Caki2 (cell line): ENCODE measurements around the gene SLC36A1. TPM values are rescaled to one million over a fixed set of nuclear protein-coding genes. Genes with fewer than 3 reads are reported as not detected.
A peak's percentile ranks its signal among the peaks of the same experiment; 100 is the strongest.

ENCODE experiments used
- DNase-seq: peaks from one replicate; pipeline ENCODE4 v3.0.0-alpha.2; 2015; ENCODE audit warnings: low read depth
- in situ Hi-C: cut with HindIII; loops from 2 replicates; pipeline ENCODE4 v1.10.0; 2016; ENCODE audit warnings: low sequenced_read_pairs, low pct_unique_long_range_greater_than_20kb, mixed read lengths
- total RNA-seq: library from RNA; depleted of rRNA; stranded (reverse); fragments of >200 nt; shearing (Covaris generic); gene quantifications from 2 replicates; pipeline ENCODE4 v1.2.3, GENCODE V29; 2014; ENCODE audit warnings: low replicate concordance; rRNA removed

SLC36A1 gene
- total RNA-seq, 1 experiment from 2014 or later, result 7.9 TPM

DNA sequence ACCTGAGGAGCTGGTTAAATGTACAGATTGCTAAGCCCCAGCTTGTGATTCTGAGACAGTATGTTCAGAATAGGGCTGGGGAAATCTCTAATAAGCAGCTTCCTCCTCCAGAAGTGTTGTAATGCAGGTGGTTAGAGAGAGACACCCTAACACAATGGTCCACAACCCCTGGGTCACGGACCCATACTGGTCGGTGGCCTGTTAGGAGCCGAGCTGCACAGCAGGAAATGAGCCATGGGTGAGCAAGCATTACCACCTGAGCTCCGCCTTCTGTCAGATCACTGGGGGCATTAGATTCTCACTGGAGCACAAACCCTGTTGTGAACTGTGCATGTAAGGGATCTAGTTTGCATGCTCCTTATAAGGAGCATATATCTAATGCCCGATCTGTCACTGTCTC is 61.8 kb downstream of the SLC36A1 start:
- no peak for DNase-seq
- in situ Hi-C loops, result no loop called here

DNA sequence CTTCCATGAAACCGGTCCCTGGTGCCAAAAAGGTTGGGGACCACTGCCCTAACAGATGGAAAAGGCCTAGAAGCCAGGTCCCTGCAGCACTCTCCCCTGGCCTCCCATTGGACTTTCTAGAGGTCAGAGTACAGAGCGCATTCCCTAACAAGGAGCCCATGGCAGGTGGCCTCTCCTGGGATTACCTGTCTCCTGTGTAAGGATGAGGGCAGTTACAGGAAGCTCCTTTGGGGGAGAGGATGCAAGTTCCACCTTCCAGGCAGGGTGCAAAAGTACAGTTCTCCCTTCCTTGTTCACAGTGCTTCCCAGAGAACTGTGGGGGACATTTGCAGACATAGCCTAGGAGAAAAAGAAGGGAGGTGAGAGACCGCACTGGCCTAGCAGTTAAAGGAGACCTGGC is 62.4 kb downstream of the SLC36A1 start:
- no peak for DNase-seq
- in situ Hi-C loops, result no loop called here

DNA sequence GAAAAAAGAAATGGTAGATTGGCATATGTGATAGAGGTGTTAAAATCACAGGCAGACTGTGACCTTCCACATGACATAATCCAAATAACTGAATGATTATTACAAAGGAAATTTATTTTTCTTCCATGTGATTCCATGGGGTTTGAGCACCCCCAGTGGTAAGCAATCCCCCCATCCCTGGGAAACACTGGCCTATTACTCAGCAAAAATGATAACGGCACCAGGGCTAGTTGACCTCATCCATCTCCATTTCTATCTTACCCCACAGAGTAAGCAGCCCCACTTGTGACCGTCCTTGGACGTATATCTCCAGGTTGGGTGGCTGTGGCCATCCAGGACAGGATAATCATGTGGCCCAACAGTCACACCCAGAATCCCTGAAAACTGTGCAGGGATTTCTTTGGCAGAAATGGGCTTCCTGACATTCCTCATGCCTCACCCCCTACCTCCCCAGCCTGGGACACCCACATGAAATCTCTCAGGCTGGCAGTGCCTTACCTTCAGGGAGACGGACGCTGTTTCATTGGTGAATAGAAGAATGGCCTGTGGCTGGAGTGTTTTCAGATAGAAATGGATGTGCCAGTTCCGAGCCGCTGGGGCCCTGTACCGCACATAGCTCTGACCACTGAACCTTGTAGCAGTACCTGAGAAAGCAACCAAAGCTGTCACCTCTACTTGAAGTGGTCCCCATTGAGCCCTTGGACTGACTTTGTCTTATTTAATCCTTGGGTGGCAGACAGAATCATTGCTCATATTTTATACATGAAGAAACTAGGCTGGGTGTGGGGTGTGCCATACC is 69.9 kb downstream of the SLC36A1 start:
- in situ Hi-C loops, result no loop called here
- DNase-seq, result no peak

DNA sequence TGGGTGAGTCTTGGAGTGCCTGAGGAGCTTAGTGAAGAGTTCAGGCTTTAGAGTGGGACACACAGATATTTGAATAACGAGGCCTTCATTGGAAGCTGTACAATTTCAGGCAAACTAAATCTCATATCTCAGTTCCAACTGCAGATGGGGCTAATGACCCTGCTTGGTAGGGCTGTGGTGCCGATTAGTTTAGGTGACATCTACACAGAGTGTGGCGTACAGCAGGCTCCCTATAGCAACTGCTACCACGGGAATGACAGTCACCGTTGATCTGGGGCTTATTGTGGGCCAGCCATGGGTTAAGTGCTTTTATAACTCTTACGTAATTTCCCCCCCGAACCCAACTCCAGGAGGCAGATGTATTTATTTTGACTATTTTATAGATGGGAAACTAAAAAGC is 72.9 kb downstream of the SLC36A1 start:
- in situ Hi-C loops, result no loop called here
- no peak for DNase-seq

DNA sequence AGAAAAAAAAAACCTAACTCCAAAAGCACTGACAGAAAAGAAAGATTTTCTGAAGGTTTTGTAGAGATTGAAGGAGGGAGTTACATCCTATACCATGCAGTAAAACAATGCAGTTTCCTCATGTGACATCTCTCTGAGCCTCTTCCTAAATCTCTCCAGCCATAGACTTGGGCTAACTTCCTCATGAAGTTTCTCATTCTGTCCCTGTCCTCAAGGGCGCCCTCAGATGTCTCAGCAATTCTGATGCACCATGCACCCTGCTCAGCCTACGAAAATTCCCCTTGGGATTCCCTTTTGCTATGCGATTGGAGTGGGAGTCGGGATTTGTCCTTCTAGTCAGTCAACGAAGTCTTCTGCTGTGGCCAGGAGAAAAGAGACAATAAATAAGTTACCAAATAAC is 74.8 kb downstream of the SLC36A1 start:
- DNase-seq, result no peak
- in situ Hi-C loops, result no loop called here

DNA sequence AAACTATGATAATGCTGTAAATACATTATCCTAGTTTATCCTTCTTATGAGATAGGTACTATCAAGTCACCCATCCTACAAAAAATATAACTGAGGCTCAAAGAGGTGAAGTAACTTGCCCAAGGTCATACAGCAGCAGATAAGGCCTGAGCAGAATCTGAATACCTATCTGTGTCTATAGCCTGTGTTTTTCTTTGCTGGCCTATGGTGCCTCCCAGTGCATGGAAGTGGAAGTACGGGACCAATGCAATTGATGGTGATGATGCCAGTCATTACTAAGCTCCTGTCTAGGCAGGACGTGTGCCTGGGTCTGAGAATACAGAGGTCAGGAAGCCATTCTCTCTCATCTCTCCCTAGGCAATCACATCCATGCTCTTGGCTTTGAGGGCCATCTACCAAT is 75.9 kb downstream of the SLC36A1 start:
- DNase-seq, result peak; percentile 27

DNA sequence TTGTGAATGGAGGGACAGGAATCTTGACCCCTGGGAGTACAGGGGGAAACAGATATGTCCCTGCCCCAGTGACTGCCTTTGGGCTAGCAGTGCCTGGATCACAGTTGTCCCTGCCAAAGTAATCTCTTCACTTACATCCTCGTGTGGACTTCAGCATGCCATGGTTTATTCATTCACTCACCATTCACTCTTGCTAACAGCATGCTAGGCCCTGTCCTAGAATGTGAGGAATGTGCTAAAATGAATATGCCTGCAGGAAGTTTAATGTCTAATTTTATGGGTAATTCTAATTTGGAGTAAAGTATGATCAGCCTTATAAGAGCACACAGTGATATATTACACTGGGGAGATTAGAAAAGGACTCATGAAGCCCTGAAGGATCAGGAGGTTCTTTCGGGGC is 80.8 kb downstream of the SLC36A1 start:
- DNase-seq, result no peak
- in situ Hi-C loops, result no loop called here

More for the DNA sequence above, 75.9 kb downstream of the SLC36A1 start:
- in situ Hi-C loops, result no loop called here

DNA sequence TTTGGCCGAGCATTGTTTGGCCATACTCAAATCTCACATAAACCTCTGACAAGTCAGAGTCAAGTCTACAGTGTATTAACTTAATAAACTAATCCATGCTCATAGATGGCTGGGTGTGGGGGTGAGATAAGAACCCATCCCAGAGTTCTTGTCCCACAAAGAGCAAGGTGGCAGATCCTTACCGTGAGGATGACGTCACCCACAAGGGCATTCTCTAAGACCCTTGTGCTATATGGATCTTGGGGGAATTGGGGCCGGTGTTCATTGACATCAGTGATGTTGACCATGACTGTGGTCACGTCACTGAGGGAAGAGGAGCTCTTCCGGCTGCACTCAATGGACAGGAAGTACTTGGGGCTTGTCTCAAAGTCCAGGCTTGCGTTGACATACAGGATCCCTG is 81.6 kb downstream of the SLC36A1 start:
- in situ Hi-C loops, result no loop called here
- DNase-seq, result no peak

DNA sequence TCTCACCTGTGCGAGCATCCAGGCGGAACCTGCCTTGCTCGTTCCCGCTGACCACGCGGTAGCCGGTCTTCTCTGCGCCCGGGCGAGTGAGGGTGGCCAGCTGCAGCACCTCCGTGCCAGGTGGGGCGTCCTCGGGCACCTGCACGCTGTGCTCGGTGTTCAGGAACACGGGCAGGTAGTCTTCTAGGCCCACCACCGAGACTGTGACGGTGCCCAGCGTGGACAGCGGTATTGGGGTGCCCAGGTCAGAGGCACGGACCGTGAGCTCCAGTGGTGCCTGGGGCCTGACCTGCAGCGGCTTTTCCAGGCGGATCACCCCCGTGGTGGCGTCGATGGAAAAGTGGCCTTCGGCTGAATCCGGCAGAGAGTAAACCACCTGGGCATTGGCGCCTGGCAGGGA is 84.2 kb downstream of the SLC36A1 start:
- in situ Hi-C loops, result no loop called here
- DNase-seq, result no peak

DNA sequence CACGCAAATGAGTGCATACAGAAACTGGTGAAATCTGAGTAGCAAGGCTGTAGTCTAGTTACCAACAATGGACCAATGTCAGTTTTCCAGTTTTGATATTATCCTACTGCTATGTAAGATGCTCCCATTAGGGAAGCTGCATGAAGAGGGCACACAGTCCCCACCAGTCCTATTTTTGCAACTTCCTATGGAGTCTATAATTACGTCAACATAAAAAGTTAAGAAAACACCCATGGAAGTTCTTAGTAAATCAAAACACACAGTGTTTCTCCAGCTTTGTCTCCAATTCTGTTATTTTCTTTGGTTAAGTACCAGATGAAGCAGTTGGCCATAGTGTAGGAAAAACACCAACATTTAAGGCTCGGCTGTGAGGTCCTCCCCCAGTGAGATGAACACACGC is 85.0 kb downstream of the SLC36A1 start:
- in situ Hi-C loops, result no loop called here
- no peak for DNase-seq

DNA sequence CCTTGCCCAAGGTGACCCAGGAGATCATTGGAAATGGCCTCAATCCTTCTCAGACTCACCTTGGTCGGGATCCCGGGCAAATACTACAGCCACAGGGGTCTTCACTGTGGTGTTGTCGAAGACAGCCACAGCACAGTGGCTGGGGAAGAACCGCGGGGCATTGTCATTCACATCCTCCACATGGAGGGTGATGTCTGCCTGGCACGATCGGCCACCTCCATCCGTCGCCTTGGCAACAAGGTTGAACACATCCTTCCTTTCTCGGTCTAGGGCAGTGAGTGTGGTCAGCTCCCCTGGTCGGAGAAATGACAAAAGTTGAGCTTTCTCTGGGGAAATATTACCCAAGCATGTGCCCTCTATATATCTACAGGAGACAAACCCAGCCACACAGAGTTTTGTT is 86.9 kb downstream of the SLC36A1 start:
- in situ Hi-C loops, result no loop called here
- no peak for DNase-seq

DNA sequence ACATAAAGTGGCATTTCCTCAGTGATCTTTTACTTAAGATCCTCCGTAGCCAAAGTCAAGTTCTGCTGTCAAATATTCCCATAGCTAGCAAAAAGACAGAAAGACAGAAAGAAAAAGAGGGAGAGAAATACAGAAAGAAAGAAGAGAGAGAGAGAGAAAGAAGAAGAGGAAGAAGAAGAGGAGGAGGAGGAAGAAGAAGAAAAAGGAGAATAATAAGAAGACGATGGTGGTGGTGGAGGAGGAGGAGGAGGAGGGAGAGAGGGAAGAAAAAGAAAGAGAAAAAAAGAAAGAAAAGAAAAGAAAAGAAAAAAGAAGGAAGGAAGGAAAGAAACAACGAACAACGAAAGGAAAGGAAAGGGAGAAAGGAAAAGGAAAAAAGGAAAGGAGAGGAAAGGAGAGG is 89.6 kb downstream of the SLC36A1 start:
- no peak for DNase-seq
- in situ Hi-C loops, result no loop called here

DNA sequence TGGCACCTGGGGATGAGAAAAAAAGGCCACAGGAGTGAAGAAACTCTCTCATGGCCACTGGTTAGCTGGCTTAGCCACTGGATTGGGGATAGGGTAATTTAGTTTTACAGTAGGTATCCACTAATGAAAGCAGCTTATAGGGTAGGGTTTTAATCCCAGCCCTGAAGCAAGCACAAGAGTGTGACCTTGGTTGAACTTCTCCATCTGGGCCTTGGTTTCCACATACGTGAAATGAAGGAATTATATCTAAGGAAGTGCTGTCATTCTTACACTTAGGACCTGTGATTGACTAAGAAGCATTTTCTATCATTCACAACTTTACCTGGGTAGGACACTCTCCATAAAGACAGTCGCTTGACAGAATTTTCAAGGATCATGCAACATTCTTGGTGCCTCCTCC is 94.2 kb downstream of the SLC36A1 start:
- no peak for DNase-seq
- in situ Hi-C loops, result no loop called here

Other genes with a start within 250 kb of the SLC36A1 start
- gene CCDC69, start 223.5 kb upstream of the SLC36A1 start, total RNA-seq, result not detected in 2 replicates
- gene GM2A, start 194.4 kb upstream of the SLC36A1 start, total RNA-seq, result 18.3 and 21.8 TPM in 2 replicates
- gene SLC36A3, start 143.8 kb upstream of the SLC36A1 start, total RNA-seq, result not detected in 2 replicates
- gene SLC36A2, start 100.0 kb upstream of the SLC36A1 start, total RNA-seq, result not detected in 2 replicates
- gene FAT2, start 143.7 kb downstream of the SLC36A1 start, total RNA-seq, result 0.27 and 0.84 TPM in 2 replicates
- 111 and 136 TPM in 2 replicates for gene SPARC, start 239.3 kb downstream of the SLC36A1 start, total RNA-seq